IMR-90 (cell line): Measurements from ENCODE around the gene EXOC4. TPM values are rescaled to one million over a fixed set of nuclear protein-coding genes. Genes with fewer than 3 reads are reported as not detected.

Experiments
- ATAC-seq: fragments of 200-7000 bp; cut with Tn5 transposase; 2 replicates; pipeline ENCODE4 v1.9.1; 2020; ENCODE audit warnings: low read depth, mild to moderate bottlenecking, moderate library complexity
- BruUV-seq: library from RNA; stranded (reverse); fragments of 400-500 nt; replicated peaks from 2 replicates; lab custom pipeline; 2021; lab: Mats Ljungman, UMichigan
- CTCF ChIA-PET: fragments of 300-600 bp; formaldehyde crosslinking; extraction: SDS; loops from one replicate; lab custom pipeline; 2021; ENCODE audit warnings: antibody characterized with exemption; lab: Yijun Ruan, JAX
- POLR2A ChIA-PET: fragments of 300-600 bp; sonication (Branson Sonifier 250); formaldehyde crosslinking; loops from one replicate; lab custom pipeline; 2022; ENCODE audit warnings: antibody characterized with exemption; ENCODE audit not compliant: unreplicated experiment; lab: Charles Lee
- DNase-seq: peaks from one replicate; pipeline ENCODE4 v3.0.0; 2013
- H2AFZ ChIP-seq: replicated peaks from 2 replicates; pipeline ENCODE3; 2013; ENCODE audit warnings: low read length, mild to moderate bottlenecking; ENCODE audit not compliant: poor library complexity
- H2AK5ac ChIP-seq: 2 replicates; pipeline ENCODE4 v1.6.1; 2013; ENCODE audit warnings: low read depth, low read length, inconsistent platforms
- H2AK9ac ChIP-seq: replicated peaks from 2 replicates; pipeline ENCODE3; 2013; ENCODE audit warnings: mild to moderate bottlenecking, low read depth, low read length, moderate library complexity; ENCODE audit not compliant: poor library complexity
- H2BK120ac ChIP-seq: 2 replicates; pipeline ENCODE4 v1.6.1; 2013; ENCODE audit warnings: low read depth, low read length, inconsistent platforms
- H2BK15ac ChIP-seq: 3 replicates; pipeline ENCODE4 v1.6.1; 2013; ENCODE audit warnings: low read depth, low read length, inconsistent platforms
- H2BK20ac ChIP-seq: 2 replicates; pipeline ENCODE4 v1.6.1; 2013; ENCODE audit warnings: low read depth, mild to moderate bottlenecking, inconsistent platforms, low read length, moderate library complexity
- H2BK5ac ChIP-seq: 2 replicates; pipeline ENCODE4 v1.6.1; 2013; ENCODE audit warnings: mild to moderate bottlenecking, low read depth, low read length, inconsistent platforms; ENCODE audit not compliant: poor library complexity, severe bottlenecking
- H3K14ac ChIP-seq: replicated peaks from 2 replicates; pipeline ENCODE4 v1.6.1; 2013; ENCODE audit warnings: low read depth, low read length, inconsistent platforms
- H3K18ac ChIP-seq: 2 replicates; pipeline ENCODE4 v1.6.1; 2013; ENCODE audit warnings: low read depth, low read length, control low read depth
- H3K23ac ChIP-seq: 2 replicates; pipeline ENCODE4 v1.6.1; 2013; ENCODE audit warnings: low read depth, low read length, inconsistent platforms
- H3K27ac ChIP-seq: 2 replicates; pipeline ENCODE4 v1.5.1; 2013; ENCODE audit warnings: mild to moderate bottlenecking, control low read depth, low read length; ENCODE audit not compliant: insufficient read depth
- H3K27me3 ChIP-seq: 2 replicates; pipeline ENCODE4 v1.6.1; 2013; ENCODE audit warnings: low read length; ENCODE audit not compliant: control insufficient read depth, insufficient read depth
- H3K36me3 ChIP-seq: 2 replicates; pipeline ENCODE4 v1.6.1; 2013; ENCODE audit warnings: low read length, mixed read lengths; ENCODE audit not compliant: control insufficient read depth, insufficient read depth
- H3K4ac ChIP-seq: 2 replicates; pipeline ENCODE4 v1.6.1; 2013; ENCODE audit warnings: low read depth, low read length, inconsistent platforms
- H3K4me1 ChIP-seq: 2 replicates; pipeline ENCODE4 v1.6.1; 2013; ENCODE audit warnings: low read length, mixed read lengths; ENCODE audit not compliant: control insufficient read depth, insufficient read depth
- H3K4me2 ChIP-seq: 2 replicates; pipeline ENCODE4 v1.6.1; 2013; ENCODE audit warnings: low read depth, mild to moderate bottlenecking, control low read depth, low read length, moderate library complexity
- H3K4me3 ChIP-seq: 2 replicates; pipeline ENCODE4 v1.5.1; 2013; ENCODE audit warnings: low read depth, mild to moderate bottlenecking, control low read depth, low read length, moderate library complexity; ENCODE audit not compliant: insufficient read depth
- H3K56ac ChIP-seq: 2 replicates; pipeline ENCODE4 v1.6.1; 2013; ENCODE audit warnings: low read length, inconsistent platforms; ENCODE audit not compliant: insufficient read depth; ENCODE audit errors: extremely low read depth
- H3K79me1 ChIP-seq, 2 experiments: 2 replicates each; pipeline ENCODE4 v1.6.1; 2013; ENCODE audit warnings: low read length in 2 of 2, inconsistent platforms in 1 of 2, low read depth in 1 of 2
- H3K9ac ChIP-seq: 2 replicates; pipeline ENCODE4 v1.6.1; 2013; ENCODE audit warnings: low read depth, low read length, control low read depth
- H3K9me1 ChIP-seq: 2 replicates; pipeline ENCODE4 v1.6.1; 2013; ENCODE audit warnings: low read length, inconsistent platforms; ENCODE audit not compliant: insufficient read depth
- H3K9me3 ChIP-seq: 2 replicates; pipeline ENCODE4 v1.6.1; 2013; ENCODE audit warnings: low read length; ENCODE audit not compliant: control insufficient read depth, insufficient read depth
- H4K20me1 ChIP-seq: 2 replicates; pipeline ENCODE4 v1.6.1; 2013; ENCODE audit warnings: low read length, inconsistent platforms; ENCODE audit not compliant: insufficient read depth
- H4K5ac ChIP-seq: 2 replicates; pipeline ENCODE4 v1.6.1; 2013; ENCODE audit warnings: mild to moderate bottlenecking, low read depth, low read length, control low read depth
- H4K8ac ChIP-seq, 2 experiments: 2 replicates each; pipeline ENCODE4 v1.6.1; 2013; ENCODE audit warnings: low read depth in 2 of 2, low read length in 2 of 2, control low read depth in 1 of 2, inconsistent platforms in 1 of 2
- H4K91ac ChIP-seq: 2 replicates; pipeline ENCODE4 v1.6.1; 2013; ENCODE audit warnings: low read depth, low read length, inconsistent platforms; ENCODE audit not compliant: insufficient read depth
- BHLHE40 ChIP-seq: fragments of 150-350 bp; IDR thresholded peaks from 2 replicates; pipeline ENCODE4 v1.6.1; 2016; ENCODE audit warnings: mild to moderate bottlenecking, low read depth, low read length
- CEBPB ChIP-seq: IDR thresholded peaks from 2 replicates; pipeline ENCODE4 v1.6.1; 2012; ENCODE audit warnings: low read depth, low read length, improper control_type of control experiment
- CHD1 ChIP-seq: IDR thresholded peaks from 2 replicates; pipeline ENCODE4 v1.6.1; 2012; ENCODE audit warnings: low read depth, low read length, improper control_type of control experiment
- FOS ChIP-seq: fragments of 150-350 bp; IDR thresholded peaks from 2 replicates; pipeline ENCODE4 v1.6.1; 2016; ENCODE audit warnings: low read depth, low read length
- NFE2L2 ChIP-seq: fragments of 150-350 bp; IDR thresholded peaks from 2 replicates; pipeline ENCODE4 v1.6.1; 2016; ENCODE audit warnings: low read depth, mild to moderate bottlenecking, low read length
- RAD21 ChIP-seq: IDR thresholded peaks from 2 replicates; pipeline ENCODE4 v1.6.1; 2012; ENCODE audit warnings: low read length, improper control_type of control experiment
- RCOR1 ChIP-seq: IDR thresholded peaks from 2 replicates; pipeline ENCODE4 v1.6.1; 2012; ENCODE audit warnings: mild to moderate bottlenecking, low read length, improper control_type of control experiment; ENCODE audit not compliant: insufficient replicate concordance
- RFX5 ChIP-seq: IDR thresholded peaks from 2 replicates; pipeline ENCODE4 v1.8.0; 2012; ENCODE audit warnings: low read depth, mild to moderate bottlenecking, low read length, moderate library complexity
- WGBS, 2 experiments: methylation state at CpG; one replicate each; pipeline versions ENCODE4 v1.1.5 to v1.1.7; 2013; ENCODE audit warnings: missing lambda C conversion rate in 2 of 2; ENCODE audit not compliant: insufficient read length in 1 of 2; ENCODE audit errors: extremely low coverage in 2 of 2; 5-methylcytosine and 5-hydroxymethylcytosine counted together
- dilution Hi-C: fragments of 300-500 bp; cut with HindIII; formaldehyde crosslinking; loops from one replicate; pipeline ENCODE4 v1.14.3; 2018; ENCODE audit warnings: low sequenced_read_pairs; ENCODE audit not compliant: unreplicated experiment
- in situ Hi-C: fragments of 300-500 bp; cut with MboI; formaldehyde crosslinking; loops from 3 replicates; pipeline ENCODE4 v1.14.3; 2019; ENCODE audit warnings: low sequenced_read_pairs, inconsistent platforms, mixed read lengths
- intact Hi-C: fragments of 100-400 bp; cut with micrococcal nuclease; formaldehyde crosslinking; loops from 2 replicates; pipeline ENCODE4 v1.10.0; 2022
- polyA plus RNA-seq, 3 experiments: library from polyadenylated mRNA; depleted of rRNA; stranded (reverse); fragments of >200 nt; gene quantifications; 2 replicates each; pipeline ENCODE4 v1.2.3, GENCODE V29; 2012; ENCODE audit warnings: low replicate concordance in 1 of 3
- total RNA-seq: library from RNA; depleted of rRNA; stranded (reverse); fragments of >200 nt; gene quantifications from 2 replicates; pipeline ENCODE4 v1.2.3, GENCODE V29; 2012
- TF ChIP-seq, protein P1 (sequence below): conservative IDR thresholded peaks from 2 replicates; pipeline ENCODE4 v1.5.1; 2012; ENCODE audit warnings: mild to moderate bottlenecking, low read depth, low read length, improper control_type of control experiment

Gene EXOC4
- total and polyA plus RNA-seq, 2 of the 4 experiments (the other 2 are of a cell fraction) = 25.4 to 94.6 TPM

DNA sequence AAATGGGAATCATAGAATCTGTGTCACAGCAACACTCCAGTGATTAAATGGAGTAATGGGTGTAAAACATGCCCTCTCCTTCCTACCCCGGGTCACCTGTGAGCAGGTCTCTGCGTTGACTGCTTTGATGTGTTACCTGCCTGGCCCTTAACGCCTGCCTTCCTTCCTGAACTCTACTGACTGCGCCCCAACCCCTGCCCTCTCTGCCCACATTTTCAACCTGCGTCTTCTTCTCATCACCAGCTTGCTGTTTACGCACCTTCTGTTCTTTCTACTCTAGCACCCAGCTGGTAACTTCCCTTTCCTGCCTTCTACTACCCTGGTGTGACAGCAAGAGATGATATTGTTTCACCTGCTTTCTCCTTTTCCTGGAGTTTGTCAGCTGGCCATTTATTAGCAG, 571.3 kb downstream of the EXOC4 start:
- H3K27ac ChIP-seq = no peak overlapping the region
- CTCF ChIA-PET = no interaction called here
- dilution Hi-C loops = no loop called here

More for the DNA sequence above, 571.3 kb downstream of the EXOC4 start:
- Histone ChIP-seq H3K27me3 (no peaks in the 10 kb centered on the region), H3K56ac (no peak overlapping the region), H4K5ac (no peak overlapping the region), H2AK5ac (no peak overlapping the region), H3K36me3 (no peaks in the 10 kb centered on the region), H3K9me1 (no peaks in the 10 kb centered on the region), H3K14ac (no peak overlapping the region), H3K4ac (no peak overlapping the region), H3K9ac (no peak overlapping the region), H4K8ac (no peak overlapping the region), H4K91ac (no peak overlapping the region), H3K9me3 (no peaks in the 10 kb centered on the region), H3K18ac (no peak overlapping the region), H2BK120ac (no peak overlapping the region), H3K4me2 (no peak overlapping the region), H3K4me1 (peaks cover under 1% of the 10 kb centered on the region; the same call in 1 of the 2 replicates), H2BK15ac (no peak overlapping the region), H3K4me3 (no peak overlapping the region), H4K20me1 (no peaks in the 10 kb centered on the region), H2BK20ac (no peak overlapping the region), H3K23ac (no peak overlapping the region), H2BK5ac (no peak overlapping the region), H3K79me1 (no peaks in the 10 kb centered on the region), H2AK9ac (no peak overlapping the region), H2AFZ (no peak overlapping the region)
- DNase-seq (no peak), ATAC-seq (no peak)
- BruUV-seq = no TSS peak
- intact Hi-C loops (no loop called here), in situ Hi-C loops (no loop called here)
- POLR2A ChIA-PET = interaction anchor here (0.6 kb wide), 1 partner anchor 8 kb away, joined by 3 read pairs; no protein-coding TSS in a partner anchor
- WGBS, 2 experiments = 67% methylated on average over 3 of the region's 6 CpGs; no CpG with 5 or more reads in 1 of the 2 experiments
- no peak for TF ChIP-seq CEBPB
- no peak for TF ChIP-seq RAD21
- no peak for TF ChIP-seq RCOR1
- no peak for TF ChIP-seq NFE2L2
- no peak for TF ChIP-seq BHLHE40
- TF ChIP-seq, protein P1, sequence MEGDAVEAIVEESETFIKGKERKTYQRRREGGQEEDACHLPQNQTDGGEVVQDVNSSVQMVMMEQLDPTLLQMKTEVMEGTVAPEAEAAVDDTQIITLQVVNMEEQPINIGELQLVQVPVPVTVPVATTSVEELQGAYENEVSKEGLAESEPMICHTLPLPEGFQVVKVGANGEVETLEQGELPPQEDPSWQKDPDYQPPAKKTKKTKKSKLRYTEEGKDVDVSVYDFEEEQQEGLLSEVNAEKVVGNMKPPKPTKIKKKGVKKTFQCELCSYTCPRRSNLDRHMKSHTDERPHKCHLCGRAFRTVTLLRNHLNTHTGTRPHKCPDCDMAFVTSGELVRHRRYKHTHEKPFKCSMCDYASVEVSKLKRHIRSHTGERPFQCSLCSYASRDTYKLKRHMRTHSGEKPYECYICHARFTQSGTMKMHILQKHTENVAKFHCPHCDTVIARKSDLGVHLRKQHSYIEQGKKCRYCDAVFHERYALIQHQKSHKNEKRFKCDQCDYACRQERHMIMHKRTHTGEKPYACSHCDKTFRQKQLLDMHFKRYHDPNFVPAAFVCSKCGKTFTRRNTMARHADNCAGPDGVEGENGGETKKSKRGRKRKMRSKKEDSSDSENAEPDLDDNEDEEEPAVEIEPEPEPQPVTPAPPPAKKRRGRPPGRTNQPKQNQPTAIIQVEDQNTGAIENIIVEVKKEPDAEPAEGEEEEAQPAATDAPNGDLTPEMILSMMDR = no peak
- TF ChIP-seq FOS = no peak
- no peak for TF ChIP-seq RFX5
- no peak for TF ChIP-seq CHD1
